Immature natural killer cell (primary cell): ENCODE results near the gene CFAP74. TPM values are rescaled to one million over a fixed set of nuclear protein-coding genes. Genes with fewer than 3 reads are reported as not detected.

Experiments
- DNase-seq, 3 donors: peaks; one replicate each; pipeline ENCODE4 v3.0.0; 2022; ENCODE audit warnings: mixed read lengths in 1 of 3
- H3K27ac Mint-ChIP-seq, 6 donors: one replicate each; pipeline ENCODE4 v1.8.0; 2020; ENCODE audit warnings: mixed read lengths in 6 of 6, mild to moderate bottlenecking in 5 of 6, inconsistent platforms in 4 of 6, moderate library complexity in 3 of 6
- H3K27me3 Mint-ChIP-seq, 3 donors: one replicate each; pipeline ENCODE4 v1.8.0; 2020 to 2021; ENCODE audit warnings: low read depth in 3 of 3, mild to moderate bottlenecking in 3 of 3, mixed read lengths in 3 of 3, moderate library complexity in 3 of 3, inconsistent platforms in 1 of 3
- H3K36me3 Mint-ChIP-seq, 3 donors: one replicate each; pipeline ENCODE4 v1.8.0; 2020; ENCODE audit warnings: mixed read lengths in 3 of 3, inconsistent platforms in 2 of 3, mild to moderate bottlenecking in 2 of 3
- H3K4me1 Mint-ChIP-seq, 2 donors: one replicate each; pipeline ENCODE4 v1.8.0; 2020; ENCODE audit warnings: inconsistent platforms in 2 of 2, mild to moderate bottlenecking in 2 of 2, mixed read lengths in 2 of 2, moderate library complexity in 1 of 2
- H3K4me3 Mint-ChIP-seq, 5 donors: one replicate each; pipeline ENCODE4 v1.8.0; 2020; ENCODE audit warnings: mild to moderate bottlenecking in 5 of 5, mixed read lengths in 5 of 5, inconsistent platforms in 3 of 5, moderate library complexity in 3 of 5
- H3K9me3 Mint-ChIP-seq, 6 donors: one replicate each; pipeline ENCODE4 v1.8.0; 2020; ENCODE audit warnings: mild to moderate bottlenecking in 6 of 6, mixed read lengths in 6 of 6, inconsistent platforms in 4 of 6, moderate library complexity in 3 of 6
- polyA plus RNA-seq, 3 donors: library from polyadenylated mRNA; unstranded; fragments of 300-500 nt; fragmentation: Illumina TruSeq; gene quantifications; one replicate each; pipeline ENCODE4 v1.2.3, GENCODE V29; 2021

The CFAP74 gene
- polyA plus RNA-seq, 3 donors from 2014 or later: not detected

DNA sequence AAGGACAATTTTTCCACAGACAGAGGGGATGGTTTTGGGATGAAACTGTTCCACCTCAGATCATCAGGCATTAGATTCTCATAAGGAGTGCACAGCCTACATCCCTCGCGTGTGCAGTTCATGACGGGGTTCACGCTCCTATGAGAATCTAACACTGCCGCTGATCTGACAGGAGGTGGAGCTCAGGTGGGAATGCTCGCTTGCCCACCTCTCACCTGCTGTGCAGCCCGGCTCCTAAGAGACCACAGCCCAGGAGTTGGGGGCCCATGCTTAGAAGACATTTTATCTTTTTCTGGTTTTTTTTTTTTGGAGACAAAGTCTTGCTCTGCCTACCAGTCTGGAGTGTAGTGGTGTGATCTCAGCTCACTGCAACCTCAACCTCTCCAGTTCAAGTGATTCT, 128.7 kb downstream of the CFAP74 start:
- H3K36me3 Mint-ChIP-seq: peaks cover 3 to 5% (median 4%) of the 10 kb centered on the region in 3 donors
- no peak overlapping the region for H3K4me3 Mint-ChIP-seq
- no peaks in the 10 kb centered on the region for H3K9me3 Mint-ChIP-seq
- DNase-seq: no peak
- H3K27me3 Mint-ChIP-seq: peaks cover 2 to 12% (median 11%) of the 10 kb centered on the region in 3 donors
- H3K27ac Mint-ChIP-seq: peak overlapping the region in 5 of 6 donors; percentile 24 to 86 (median 69)
- peaks cover 88 to 92% of the 10 kb centered on the region in 2 donors for H3K4me1 Mint-ChIP-seq

DNA sequence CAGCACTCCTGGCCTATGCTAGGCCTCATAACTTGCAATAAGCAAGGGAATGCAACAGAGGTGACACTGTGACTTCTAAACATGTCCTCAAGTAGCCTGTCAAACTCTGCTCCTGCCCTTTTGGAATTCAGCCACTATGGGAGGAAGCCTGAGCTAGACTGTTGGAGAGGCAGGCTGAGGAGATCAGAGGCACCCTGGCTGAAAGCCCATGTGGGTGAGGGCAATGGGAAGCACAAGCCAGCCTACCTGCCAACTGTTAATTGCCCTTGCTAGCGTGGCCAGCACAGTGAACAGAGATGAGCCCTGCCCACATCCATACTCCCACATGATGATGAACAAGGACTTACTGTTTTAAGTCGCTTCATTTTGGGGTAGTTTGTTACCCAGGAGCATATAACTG, 130.4 kb downstream of the CFAP74 start:
- peaks cover 2 to 12% (median 6%) of the 10 kb centered on the region in 3 donors for H3K27me3 Mint-ChIP-seq
- peaks cover 81 to 85% of the 10 kb centered on the region in 2 donors for H3K4me1 Mint-ChIP-seq
- H3K9me3 Mint-ChIP-seq: no peaks in the 10 kb centered on the region
- H3K36me3 Mint-ChIP-seq: peaks cover 3 to 5% (median 4%) of the 10 kb centered on the region in 3 donors
- peak overlapping the region in 1 of 5 donors; percentile 7 for H3K4me3 Mint-ChIP-seq
- H3K27ac Mint-ChIP-seq: peak overlapping the region in 5 of 6 donors; percentile 13 to 69 (median 64)
- DNase-seq: no peak

DNA sequence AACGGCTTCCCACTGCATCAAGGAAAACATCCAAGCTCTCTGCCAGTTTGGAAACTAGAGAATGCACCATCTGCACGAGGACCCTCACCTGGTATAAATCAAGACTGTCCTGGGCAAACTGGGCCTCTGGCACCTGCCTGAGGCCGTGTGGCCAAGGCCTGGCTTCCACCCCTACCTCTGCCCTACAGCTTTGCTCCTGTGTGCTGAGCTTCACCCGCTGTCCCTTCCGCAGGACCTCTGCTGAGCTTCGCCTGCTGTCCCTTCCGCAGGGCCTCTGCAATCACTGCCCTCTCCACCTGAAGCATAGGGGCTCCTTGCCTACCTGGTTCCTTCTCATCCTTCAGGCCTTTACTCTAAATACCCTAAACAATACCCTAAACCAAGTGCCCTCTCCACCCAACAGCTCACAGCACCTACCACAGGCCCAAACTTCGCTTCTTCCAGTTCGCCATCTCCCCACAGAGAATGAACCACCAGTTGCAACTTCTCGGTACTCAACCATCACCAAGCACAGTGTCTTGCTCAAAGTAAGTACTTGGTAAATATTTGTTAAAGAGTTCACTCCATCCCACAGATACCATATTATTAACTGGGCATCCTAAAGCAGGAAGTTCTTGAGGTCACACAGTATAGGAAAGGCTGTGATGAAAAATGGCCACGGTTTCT, 131.1 kb downstream of the CFAP74 start:
- H3K27ac Mint-ChIP-seq: peak overlapping the region; percentile 13 to 69 (median 58)
- peaks cover under 1 to 12% (median 6%) of the 10 kb centered on the region in 3 donors for H3K27me3 Mint-ChIP-seq
- H3K36me3 Mint-ChIP-seq: peaks cover 3 to 5% (median 4%) of the 10 kb centered on the region in 3 donors
- peaks cover 77 to 85% of the 10 kb centered on the region in 2 donors for H3K4me1 Mint-ChIP-seq
- peak overlapping the region in 4 of 5 donors; percentile 7 to 46 (median 32) for H3K4me3 Mint-ChIP-seq
- no peaks in the 10 kb centered on the region for H3K9me3 Mint-ChIP-seq
- no peak for DNase-seq

Other genes with a start within 250 kb of the CFAP74 start
- gene NADK, start 225.3 kb downstream of the CFAP74 start, polyA plus RNA-seq: 10 to 100 TPM; 30.9 to 53.3 (median 37.3) TPM
- 100 to 1,000 TPM in 1 of 3 donors, 10 to 100 TPM in 2; 53.4 to 111 (median 98.7) TPM for gene GNB1, start 112.7 kb downstream of the CFAP74 start, polyA plus RNA-seq
- gene CALML6, start 88.5 kb downstream of the CFAP74 start, polyA plus RNA-seq: not detected
- under 1 TPM in 1 of 3 donors, not detected in 2; 0.18 TPM for gene TMEM52, start 84.5 kb downstream of the CFAP74 start, polyA plus RNA-seq
- gene GABRD, start 15.6 kb upstream of the CFAP74 start, polyA plus RNA-seq: not detected
- gene PRKCZ, start 46.6 kb upstream of the CFAP74 start, polyA plus RNA-seq: 10 to 100 TPM in 1 of 3 donors, 1 to 10 TPM in 2; 7.5 to 14.0 (median 9.4) TPM
- 10 to 100 TPM; 56.7 to 99.6 (median 79.2) TPM for gene FAAP20, start 191.0 kb upstream of the CFAP74 start, polyA plus RNA-seq
- 1 to 10 TPM in 1 of 3 donors, under 1 TPM in 1, not detected in 1; 0.87 to 1.0 TPM for gene SKI, start 224.5 kb upstream of the CFAP74 start, polyA plus RNA-seq